NOMO-1 treated with DMSO at 0.1 percent for 48 hours (cell line): Measurements from ENCODE around the gene DIAPH1.

Experiments
- DNase-seq: peaks from one replicate; lab custom pipeline; 2025; ENCODE audit not compliant: unreplicated experiment; lab: John Stamatoyannopoulos, UW

DIAPH1 gene

DNA sequence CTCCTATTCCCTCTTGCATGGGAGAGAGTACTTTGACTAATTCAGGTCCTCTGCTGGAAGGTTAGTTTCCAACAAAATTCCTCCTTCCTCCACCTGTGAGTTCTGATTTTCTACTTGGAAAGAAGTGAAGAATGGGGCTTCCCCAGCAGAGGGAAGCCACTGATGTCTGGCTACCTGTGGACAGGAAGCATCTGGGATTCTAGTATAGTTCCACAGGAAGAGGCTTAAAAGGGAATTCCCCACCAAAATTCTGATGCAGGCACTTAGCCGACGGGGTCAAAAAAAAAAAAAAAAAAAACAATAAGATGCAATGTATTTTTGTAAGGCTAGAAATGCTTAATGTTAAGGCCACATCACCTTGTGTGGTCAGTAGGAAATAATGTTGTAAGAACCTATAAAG is 96.5 kb downstream of the DIAPH1 start:
- DNase-seq, result no peak

DNA sequence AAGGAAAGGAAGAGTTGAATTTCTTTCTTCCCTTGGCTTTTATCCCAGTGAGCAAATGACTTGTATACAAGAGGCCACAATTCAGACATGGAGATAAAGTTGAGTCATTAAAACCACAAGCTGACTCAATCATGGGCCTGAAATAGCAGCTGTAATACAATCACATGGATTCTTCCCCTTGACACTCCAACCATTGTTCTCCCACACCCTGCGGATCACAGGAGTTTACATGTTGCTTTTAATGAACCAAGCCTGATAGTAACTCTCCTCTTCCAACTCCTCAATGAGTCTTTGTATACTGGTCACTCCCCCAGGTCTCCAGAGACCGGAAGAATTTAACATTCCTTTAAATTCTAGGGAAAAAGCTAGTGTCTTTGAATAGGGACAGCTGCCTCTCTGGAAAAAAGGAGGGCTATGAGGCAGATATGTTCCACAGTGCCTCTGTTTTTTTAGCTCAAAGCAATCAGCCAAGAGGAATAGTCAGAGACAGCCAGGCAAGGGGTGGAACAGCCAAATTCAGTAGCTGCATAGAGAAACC is 97.5 kb downstream of the DIAPH1 start:
- DNase-seq, result peak; percentile 91

DNA sequence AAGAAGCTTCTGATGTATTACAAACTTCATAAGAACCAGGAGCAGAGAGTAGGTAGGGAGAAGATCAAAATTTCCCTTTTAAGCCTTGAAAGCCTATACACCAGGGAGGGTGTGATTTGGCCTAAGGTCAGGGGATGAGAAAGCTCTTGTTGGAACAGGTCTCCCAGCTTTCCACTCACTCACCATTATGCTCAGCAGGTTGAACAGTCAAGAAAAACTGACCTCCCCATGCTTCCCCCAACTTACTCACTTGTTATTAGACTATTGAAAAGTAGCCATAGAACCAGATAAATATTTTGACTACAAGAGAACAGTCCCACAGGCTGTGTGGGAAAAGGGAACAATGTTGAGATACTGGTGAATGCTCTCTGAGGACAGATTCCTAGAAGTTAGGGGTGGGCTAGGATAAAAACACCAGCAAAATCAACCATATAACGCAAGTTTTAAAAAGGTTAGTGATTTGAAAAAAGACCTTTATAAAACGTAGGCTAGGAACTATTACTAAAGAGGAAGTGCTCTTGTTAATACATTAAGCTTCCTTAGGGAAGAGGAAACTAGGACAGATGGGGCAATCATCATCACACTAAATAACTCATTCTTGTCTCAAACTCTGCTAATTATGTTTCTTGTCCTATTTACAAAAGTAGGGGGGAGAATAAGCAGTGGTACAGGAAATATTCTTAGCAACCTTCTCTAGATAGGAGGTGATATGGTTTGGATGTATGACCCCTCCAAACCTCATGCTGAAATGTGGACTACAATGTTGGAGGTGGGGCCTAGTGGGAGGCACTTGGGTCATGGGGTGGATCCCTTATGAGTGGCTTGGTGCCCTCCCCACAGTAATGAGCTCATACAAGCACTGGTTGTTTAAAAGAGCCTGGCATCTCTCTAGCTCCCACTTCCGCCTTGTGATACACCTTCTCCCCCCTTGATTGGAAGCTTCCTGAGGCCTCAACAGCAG is 98.9 kb downstream of the DIAPH1 start:
- peak; percentile 44 for DNase-seq

DNA sequence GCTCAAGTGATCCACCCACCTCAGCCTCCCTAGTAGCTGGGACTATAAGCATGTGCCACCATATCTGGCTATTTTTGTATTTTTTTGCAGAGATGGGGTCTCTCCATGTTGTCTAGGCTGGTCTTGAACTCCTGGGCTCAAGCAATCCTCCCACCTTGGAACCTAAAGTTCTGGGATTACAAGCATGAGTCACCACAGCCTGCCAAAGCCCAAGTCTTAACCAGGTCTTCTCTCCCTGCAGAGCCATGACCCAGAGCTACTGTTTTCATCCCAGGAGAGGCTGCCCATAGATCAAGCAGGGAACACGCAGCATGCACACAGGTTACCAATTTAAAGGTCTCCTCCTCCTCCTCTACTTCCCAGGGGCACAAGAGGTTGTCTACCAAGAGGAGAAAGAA is 100.2 kb downstream of the DIAPH1 start:
- DNase-seq, result no peak

DNA sequence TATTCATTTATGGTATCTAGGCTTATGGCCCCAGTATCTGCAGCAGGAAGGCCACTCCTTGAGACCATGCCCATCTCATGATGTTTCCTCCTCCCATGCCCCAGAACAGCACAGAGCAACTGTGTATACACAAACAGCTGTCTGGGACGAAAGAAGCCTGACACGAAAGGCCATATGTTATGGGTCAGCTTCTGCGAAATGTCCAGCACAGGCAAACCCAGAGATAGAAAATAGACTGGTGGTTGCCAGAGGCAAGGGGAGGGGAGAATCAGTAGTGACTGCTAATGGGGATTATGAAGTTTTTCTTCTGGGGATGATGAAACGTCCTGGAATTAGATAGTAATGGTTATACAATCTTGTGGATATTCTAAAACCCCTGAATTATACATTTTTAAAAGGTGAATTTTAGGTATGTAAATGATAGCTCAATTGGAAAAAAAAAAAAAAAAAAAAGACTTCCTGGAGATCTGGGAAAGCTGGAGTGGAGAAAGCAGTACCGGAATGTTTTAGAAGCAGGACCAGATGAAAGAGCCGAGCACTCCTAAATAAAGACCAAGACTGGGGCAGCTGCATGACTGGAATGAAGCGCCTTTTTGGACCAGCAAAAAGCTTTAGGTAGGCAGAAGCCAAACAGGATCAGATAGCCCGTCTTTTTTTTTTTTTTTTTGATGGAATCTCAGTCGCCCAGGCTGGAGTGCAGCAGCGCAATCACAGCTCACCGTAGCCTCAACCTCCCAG is 100.8 kb downstream of the DIAPH1 start:
- no peak for DNase-seq

DNA sequence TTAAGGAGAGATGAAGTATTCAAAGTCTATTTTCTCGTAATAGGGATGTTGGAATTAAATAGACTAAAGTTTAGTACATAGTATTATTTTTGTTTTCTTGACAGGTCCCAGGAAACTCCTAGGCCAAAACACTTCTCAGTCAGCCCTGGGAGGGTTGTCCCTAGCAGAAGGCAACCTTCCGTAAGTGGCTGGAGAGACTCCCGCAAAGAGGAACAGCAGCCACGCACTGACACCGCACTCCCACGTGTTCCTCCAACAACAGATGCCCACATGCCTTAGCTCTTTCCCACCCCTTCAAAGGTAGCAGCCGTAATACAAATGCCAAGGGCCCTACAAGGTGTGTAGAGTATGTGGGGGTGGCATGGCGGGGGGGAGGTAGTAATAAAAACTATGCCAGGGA is 101.5 kb downstream of the DIAPH1 start:
- no peak for DNase-seq

DNA sequence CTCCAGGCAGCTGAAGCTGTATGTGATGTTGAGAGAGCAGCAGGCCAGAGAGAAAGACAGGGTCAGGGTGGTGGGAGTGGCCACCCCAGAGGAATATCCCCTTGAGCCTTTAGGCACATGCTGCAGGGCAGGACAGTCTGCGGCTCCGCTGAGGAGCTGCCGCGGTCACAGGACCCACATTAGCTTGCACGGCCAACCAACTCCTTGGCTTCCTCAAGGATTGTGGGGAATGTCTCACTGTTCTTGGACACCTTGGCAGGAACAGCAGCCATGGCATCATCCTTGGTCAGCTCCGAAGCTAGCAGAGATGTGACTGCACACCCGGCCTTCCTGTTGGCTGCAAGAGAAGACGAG is 102.2 kb downstream of the DIAPH1 start:
- no peak for DNase-seq

DNA sequence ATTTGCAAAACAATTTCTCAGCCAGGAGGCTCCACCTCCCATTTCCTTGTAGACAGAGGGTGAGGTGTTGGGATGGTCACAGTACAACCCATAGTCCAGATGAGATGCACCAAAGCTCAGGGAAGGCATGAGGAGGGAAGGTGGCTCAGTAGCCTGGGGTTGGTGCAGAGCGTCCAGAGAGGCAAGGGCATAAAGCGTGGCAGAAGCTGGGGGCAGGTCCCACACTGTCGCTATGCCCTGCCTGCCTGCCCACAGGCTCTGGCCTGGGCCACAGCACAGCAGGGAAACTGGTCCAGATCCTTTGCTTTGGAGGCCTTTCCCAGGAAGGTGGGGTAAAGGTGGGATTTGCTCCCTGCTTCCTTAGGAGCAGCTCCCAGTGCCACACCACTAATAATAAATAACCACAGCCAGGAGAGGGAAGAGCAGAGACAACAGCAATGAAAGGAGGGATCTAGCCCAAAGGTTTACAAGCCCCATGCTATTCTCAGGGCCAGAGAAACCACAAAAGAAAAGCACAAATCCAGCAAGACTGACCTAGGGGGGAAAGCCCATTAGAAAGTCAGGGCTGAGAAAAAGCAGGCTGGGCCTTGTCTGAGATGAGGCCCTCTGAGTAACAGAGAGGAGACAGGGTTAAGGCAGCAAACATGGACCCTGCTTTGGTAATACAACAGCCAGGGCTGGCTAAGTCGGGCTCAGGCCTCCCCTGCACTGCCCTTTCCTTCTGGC is 102.7 kb downstream of the DIAPH1 start:
- no peak for DNase-seq

DNA sequence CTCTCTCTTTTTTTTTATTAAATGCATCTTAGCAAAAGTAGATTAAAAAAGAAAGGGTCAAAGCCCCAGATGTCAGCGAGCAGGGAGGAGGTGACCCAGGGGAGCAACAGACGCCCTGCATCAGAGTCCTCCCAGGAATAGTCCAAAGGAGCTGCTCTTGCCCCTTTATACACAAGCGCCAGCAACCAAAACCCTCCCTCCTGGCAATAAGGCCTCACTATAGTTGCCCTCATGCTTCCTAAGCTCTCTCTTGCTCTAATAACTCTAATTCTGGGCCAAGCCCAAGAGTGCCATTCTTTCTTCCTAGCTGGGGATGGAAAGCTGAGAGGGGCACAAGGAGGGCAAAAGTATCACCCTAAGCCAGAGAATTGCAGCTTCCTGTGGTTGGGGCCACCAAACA is 103.7 kb downstream of the DIAPH1 start:
- no peak for DNase-seq

DNA sequence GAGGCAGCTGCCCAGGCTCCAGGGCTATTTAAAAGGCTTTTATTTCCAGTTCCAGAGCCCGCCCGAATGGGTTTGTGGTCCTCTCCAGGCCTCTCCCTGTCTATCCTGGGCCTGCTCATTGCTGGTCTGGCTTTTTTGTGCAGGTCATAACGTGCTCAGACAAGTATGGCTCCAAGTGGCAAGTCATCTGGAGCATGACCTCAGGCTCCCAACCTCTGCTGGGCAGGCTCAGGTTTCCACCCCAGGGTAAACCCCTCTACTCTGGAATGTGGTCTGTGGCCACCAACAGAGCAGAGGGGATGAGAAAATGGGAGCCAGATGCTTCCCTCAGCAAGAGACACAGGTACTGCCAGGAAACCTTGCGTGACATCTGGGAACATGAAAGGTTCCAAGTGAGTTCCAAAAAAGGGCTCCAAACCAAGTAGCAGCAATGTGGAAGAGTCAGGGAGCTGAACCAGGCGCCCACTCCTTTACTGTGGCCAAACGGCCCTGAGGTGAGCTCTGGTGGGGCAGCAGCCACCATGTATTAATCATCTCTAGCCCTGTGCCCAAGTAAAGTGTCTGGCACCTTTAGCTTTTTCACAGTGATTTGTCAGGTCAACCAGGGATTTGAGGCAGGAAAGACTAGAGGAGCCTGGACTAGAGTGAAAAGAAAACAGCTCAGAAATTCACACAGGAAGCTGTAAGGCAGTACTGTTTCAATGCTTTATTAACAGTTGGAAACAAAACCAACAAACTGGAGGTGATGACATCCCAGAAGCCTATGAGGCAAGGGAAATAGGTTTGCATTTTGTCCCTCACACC is 104.3 kb downstream of the DIAPH1 start:
- DNase-seq, result no peak

DNA sequence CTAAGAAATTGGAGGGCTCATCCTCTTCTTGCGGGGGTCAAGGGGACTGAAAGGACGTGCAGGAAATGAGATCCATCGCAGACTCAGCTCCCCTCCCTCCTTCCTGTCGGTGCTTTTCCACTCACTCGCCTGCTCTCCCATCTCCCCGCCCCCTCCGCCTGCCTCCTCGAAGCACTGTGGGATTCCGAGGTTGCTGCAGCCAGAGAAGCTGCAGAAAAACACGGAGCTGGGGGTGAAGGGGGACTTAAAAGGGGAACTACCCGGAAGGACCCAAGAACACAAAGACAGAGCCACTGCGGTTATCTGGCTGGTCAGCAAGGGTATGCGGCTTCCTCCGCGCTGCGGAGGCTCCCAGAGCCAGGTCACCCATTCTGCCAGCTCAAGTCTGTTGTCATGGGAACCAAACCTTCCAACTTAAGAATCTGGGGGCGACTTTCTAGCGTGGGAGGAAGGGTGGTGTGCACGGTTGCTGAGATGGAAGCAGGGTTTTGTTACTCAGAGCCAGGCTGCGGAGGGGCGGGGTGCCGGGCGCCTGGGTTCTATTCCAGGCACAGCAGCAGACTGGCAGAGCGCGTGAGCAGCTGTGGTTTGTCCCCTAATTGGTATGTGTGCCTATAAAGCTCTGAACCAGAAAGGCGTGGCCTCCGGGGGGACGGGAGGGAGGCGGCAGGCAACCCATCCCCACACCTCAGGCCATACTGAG is 105.0 kb downstream of the DIAPH1 start:
- DNase-seq, result no peak

DNA sequence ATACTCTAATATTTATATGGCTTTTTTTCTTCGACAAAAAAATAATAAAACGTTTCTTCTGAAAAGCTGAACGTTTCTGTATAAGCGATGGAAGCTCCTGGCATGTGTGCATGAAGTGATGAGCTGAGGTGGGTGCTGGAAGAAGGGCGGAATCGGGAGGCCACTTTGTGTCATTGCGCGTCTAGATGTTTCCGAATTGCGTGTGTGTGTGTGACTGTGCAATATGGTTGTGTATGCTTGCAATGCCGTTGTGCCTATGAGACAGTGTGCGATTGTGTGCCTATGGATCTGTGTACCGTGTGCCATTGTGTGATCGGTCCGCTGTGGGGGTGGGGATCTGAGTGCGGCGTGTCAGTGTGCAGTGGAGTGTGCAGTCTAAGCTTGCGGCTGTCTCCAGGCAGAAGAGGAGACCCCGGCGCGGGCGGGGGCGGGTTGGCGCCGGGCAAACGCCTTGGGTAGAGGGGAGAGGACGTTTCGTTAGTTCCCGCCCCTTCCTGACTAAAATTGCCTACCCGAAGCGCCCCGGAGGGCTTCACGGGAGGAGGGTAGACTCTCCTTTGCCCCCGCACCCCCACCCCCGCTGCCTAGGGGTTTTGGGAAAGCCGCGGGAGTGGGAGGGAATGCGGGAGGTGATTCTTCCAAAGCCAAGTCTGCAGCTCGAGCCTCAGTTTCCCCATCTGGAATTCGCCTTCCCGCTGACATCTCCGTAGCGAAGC is 105.7 kb downstream of the DIAPH1 start:
- DNase-seq, result no peak

DNA sequence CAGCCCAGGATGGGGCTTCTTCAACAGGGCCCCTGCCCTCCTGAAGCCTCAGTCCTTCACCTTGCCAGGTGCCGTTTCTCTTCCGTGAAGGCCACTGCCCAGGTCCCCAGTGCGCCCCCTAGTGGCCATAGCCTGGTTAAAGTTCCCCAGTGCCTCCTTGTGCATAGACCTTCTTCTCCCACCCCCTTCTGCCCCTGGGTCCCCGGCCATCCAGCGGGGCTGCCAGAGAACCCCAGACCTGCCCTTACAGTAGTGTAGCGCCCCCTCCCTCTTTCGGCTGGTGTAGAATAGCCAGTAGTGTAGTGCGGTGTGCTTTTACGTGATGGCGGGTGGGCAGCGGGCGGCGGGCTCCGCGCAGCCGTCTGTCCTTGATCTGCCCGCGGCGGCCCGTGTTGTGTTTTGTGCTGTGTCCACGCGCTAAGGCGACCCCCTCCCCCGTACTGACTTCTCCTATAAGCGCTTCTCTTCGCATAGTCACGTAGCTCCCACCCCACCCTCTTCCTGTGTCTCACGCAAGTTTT is 106.3 kb downstream of the DIAPH1 start:
- peak; percentile 9 for DNase-seq

DNA sequence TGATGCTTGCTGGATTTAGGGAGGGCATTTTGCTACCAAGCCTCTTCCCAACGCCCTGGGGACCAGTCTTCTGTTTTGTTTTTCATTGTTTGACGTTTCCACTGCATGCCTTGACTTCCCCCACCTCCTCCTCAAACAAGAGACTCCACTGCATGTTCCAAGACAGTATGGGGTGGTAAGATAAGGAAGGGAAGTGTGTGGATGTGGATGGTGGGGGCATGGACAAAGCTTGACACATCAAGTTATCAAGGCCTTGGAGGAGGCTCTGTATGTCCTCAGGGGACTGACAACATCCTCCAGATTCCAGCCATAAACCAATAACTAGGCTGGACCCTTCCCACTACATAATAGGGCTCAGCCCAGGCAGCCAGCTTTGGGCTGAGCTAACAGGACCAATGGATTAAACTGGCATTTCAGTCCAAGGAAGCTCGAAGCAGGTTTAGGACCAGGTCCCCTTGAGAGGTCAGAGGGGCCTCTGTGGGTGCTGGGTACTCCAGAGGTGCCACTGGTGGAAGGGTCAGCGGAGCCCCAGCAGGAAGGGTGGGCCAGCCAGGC is 107.0 kb downstream of the DIAPH1 start:
- no peak for DNase-seq

DNA sequence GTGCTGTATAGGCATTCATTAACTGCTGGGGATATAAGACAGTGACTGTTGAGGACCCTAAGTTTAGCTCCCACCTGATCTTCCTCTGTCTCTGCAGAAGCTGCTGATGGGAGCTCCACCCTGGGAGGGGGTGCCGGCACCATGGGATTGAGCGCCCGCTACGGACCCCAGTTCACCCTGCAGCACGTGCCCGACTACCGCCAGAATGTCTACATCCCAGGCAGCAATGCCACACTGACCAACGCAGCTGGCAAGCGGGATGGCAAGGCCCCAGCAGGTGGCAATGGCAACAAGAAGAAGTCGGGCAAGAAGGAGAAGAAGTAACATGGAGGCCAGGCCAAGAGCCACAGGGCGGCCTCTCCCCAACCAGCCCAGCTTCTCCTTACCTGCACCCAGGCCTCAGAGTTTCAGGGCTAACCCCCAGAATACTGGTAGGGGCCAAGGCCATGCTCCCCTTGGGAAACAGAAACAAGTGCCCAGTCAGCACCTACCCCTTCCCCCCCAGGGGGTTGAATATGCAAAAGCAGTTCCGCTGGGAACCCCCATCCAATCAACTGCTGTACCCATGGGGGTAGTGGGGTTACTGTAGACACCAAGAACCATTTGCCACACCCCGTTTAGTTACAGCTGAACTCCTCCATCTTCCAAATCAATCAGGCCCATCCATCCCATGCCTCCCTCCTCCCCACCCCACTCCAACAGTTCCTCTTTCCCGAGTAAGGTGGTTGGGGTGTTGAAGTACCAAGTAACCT is 107.8 kb downstream of the DIAPH1 start:
- no peak for DNase-seq

DNA sequence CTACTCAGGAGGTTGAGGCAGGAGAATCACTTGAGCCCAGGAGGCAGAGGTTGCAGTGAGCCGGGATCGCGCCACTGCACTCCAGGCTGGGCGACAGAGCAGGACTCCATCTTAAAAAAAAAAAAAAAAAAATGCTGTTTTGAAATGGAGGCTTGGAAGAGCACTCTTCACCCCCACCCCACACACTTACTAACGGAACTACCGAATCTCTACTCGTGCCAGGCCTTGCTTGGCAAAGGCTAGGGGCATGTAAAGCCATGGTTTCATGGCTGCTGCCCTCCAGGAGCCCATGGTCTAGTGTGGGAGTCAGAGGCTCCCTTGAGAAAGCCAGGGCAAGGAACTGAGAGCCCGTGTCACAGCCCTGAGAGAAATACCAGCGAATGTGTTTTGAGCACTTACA is 108.6 kb downstream of the DIAPH1 start:
- no peak for DNase-seq

DNA sequence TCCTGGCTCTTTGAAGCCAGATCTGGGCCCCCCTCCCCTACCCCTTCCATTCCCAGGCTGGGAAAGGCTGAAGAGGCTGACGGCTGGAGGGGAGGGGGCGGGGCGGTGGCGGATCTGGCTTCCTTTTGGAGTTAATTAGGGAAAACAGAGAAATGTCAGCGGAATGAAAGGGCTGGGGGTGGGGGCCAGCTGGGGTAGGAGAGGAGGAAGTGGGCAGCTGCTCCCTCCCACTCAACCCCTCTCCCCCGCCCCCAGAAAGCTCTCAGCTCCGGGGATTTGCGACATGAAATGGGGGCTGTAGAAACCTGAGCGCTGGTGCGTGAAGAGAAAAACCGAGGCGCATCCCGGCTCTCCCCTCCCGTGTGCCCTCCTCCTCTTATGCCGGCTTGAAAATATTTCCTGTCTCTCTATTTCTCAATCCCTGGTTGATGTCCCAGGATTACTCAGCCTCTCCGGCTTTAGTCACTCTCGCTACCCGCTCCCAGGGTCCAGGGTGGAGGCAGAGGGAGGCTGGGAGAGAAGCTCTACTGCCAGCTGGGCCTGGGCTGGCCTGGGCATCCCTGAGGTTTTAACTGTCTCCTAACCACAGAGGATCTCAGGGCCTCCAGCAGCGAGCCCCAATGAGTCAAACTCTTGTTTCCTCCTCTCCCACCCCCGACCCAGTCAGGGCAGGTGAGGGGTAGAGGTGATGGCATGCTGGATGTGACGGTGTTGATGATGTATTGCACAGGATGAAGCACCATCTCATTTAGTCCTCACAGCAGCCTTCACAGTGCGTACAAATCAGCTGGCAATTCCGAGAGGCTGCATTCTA is 109.8 kb downstream of the DIAPH1 start:
- no peak for DNase-seq
